GM21360 (cell line): Measurements from ENCODE around the gene PCSK4.
"Not testable (repeated sequence)": the region's sequence is repeated elsewhere in the genome, so short reads cannot be mapped to it uniquely, and the experiment has no call there.

ENCODE experiments used
- ATAC-seq: cut with Tn5 transposase; IDR thresholded peaks from one replicate; pipeline ENCODE4 v1.9.1; 2021; ENCODE audit warnings: mild to moderate bottlenecking, moderate library complexity; ENCODE audit not compliant: unreplicated experiment

PCSK4 gene

DNA sequence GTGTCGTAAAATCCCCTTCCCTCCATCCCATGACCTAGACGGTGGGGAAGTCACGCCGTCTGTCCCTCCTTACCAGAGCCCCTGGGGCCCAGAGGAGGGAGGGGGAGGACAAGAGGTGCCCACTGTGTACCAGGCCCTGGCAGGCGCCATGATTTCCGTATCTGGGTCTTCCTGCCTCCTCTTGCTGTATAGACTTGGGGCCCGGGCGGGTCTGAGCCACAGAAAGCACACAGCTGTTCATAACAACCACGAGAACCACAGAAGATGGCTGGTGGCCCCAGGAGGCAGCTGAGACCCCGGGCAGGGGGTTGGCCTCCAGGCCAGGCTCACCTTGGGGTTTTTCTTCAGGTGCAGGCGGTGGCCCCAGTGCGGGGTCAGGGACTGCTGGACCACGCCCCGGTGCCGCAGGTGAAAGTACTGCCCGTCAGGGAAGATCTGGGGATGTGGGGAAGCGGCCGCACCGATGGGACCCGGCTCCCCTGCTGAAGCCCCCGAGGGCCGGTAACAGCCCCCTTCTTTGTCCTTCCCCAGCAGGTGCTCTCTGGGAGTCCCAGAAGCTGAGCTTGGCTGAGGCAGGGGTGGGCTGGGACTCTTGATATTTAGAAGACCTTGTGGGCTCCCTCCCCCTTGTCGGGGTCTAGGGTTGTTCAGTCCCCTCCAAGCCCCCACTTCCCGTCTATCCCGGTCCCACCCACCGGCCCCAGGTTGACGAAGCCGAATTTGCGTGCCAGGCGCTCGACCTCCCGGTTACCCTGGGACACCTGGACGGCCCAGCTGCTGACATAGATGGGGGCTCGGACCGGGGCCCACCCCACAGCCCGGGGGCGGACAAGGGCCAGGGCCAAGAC, 463 bp downstream of the PCSK4 start:
- no peak for ATAC-seq

DNA sequence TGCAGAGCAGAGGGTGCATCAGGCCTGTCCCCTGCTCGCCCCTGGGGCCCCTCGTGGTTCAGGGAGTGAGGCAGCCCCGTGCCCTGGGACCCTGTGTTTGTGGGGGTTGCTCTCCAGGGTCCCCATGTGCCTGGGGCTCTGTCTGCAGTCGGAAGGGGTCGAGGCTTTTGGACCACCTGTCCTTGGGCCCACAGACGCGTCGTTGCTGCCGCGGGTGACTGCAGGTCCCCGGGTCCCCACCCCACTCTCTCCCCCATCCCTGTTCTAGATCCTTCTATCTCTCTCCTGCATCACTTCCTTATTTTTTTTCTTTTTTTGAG, 1.9 kb downstream of the PCSK4 start:
- ATAC-seq, result no peak

DNA sequence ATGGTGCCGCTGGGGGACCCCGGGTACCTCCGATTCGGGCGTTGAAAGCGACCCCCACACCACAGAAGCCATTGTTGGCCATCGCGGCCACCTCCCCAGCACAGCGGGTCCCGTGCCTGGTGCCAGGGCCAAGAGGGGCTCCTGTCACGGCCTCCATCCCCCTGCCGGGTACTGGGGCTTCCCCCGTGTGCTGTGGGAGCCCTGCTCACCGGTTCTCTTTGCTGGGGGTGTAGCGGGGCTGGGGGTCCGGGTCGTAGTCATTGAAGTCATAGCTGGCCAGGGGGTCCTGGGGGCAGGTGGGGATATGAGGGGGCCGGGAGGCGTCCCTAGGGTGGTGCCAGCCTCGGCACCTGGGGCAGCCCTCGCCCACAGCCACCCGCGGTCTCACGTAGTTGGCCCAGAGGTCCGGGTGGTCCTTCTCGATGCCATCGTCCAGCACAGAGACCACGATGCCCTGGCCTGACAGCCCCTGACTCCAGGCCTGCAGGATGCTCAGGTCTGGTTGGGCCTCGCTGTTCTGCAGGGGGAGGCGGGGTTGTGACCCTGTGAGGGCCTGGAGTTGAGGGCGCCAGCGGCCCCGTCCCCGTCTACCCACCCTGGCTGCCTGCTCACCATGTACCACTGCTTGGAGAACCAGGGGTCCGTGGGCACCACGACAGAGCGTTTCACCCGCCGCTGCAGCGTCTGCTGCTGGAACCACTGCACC, 2.4 kb downstream of the PCSK4 start:
- ATAC-seq, result no peak

- no peak for ATAC-seq
Observed at GRCh38 chr19:1486720-1487575, 3.2 kb downstream of the PCSK4 start.

DNA sequence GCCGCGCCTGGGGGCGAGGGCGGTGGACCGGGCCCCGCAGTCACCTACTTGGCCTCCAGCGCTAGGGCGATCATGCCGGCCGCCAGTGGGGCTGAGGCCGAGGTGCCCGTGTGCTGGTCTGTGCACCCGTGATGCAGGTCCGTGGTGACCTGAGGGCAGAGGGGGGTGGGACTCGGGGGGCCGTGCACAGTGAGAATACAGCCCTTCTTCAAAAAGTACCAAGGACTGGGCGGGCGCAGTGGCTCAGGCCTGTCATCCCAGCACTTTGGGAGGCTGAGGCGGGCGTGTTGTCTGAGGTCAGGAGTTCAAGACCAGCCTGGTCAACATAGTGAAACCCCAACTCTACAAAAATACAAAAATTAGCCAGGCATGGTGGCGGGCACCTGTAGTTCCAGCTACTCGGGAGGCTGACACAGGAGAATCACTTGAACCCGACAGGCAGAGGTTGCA, 6.1 kb downstream of the PCSK4 start:
- ATAC-seq, result no peak

- no peak for ATAC-seq
Observed at GRCh38 chr19:1483131-1483978, 6.8 kb downstream of the PCSK4 start.

DNA sequence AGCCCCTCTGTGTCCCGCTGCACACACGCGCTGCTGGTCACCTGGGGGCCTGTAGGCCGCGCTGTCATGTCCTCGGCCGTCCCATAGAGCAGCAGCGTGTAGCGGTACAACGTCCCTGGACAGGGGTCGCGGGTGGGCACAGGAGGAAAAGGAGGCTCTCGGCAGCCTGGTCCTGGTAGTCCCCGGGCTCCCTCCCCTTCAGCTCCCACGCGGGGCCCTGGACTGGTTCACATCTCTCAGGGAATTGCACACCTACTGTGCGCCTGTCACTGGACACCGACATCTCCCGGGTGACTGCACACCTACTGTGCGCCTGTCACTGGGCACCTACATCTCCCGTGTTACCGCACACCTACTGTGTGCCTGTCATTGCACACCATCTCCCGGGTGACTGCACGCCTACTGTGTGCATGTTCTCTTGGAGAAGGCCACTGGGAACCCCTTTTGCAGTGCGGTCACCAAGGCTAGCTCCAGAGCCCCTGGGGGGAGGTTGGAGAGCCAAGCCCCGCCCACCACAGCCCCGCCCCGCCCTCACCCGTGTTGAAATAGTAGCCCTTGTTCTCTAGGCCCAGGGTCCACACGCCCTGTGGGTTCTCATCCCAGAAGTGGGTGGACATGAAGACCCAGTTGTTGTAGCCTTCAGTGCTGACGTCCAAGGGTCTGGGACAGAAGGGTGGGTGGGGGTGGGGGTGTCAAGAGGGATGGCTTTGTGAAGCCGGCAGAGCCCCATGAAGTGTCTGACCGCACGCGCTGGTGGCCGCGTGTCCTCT, 7.6 kb downstream of the PCSK4 start:
- ATAC-seq, result no peak

DNA sequence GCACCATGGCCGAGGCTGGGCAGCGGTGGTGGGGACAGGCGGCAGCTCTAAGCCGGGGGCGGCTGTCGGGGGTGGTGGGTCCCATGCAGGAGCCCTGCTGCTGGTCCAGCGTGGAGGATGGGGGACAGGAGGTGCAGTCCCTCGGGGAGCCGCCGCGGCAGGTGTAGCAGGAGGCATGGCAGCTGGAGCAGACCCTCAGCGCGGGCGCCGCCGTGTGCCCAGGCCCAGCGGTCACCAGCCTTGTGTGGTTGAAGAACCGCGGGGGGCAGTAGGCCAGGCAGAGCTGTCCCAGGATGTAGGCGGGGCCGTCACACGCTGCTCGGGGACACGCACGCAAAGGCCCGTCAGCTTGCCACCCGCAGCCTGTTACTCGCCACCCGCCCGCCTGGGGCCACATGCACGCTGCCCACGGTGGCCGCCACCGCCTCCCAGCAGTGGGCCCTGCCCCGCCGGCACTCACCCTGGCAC, 8.2 kb downstream of the PCSK4 start:
- ATAC-seq, result no peak

DNA sequence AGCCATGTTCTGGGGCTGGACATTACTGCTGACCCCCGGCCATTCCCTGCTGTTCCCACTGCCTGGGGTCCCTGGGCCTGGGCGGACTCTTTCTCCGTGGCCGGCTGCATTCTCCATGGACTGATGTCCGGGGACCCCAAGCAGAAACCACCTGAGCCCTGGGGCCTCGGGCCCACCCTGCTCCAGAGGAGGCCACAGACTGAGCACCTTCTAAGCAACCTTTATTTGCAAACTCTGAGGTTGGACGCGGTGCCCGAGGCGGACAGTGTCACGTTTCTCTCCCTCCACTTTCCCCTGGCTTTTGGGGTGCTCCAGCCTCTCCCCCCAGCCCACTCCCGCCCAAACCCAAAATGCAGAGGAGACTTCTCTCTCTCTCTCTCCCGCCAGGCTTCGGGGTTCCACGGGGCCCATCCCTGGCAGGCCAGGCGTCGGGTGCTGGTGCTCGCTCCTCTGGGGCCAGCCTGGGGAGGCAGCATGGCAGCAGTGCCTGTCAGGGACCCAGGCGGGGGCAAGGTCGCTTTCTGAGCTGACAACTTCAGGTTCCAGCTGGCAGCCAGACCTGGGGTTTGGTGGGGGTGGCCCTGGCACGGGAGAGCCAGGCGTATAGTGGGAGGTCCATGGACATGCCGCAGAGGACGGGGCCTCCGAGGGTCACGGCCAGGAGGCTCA, 8.8 kb downstream of the PCSK4 start:
- ATAC-seq, result no peak

- ATAC-seq, result peak; percentile 74
Observed at GRCh38 chr19:1478934-1479707, 11.0 kb downstream of the PCSK4 start, which contains the start of gene C19orf25. C19orf25 (minus strand) TSS chr19:1479215; CDS start chr19:1478903, 312 bp downstream.

GRCh38 chr19:1477056-1477455, 13.1 kb downstream of the PCSK4 start:
- ATAC-seq, result not testable (repeated sequence)

DNA sequence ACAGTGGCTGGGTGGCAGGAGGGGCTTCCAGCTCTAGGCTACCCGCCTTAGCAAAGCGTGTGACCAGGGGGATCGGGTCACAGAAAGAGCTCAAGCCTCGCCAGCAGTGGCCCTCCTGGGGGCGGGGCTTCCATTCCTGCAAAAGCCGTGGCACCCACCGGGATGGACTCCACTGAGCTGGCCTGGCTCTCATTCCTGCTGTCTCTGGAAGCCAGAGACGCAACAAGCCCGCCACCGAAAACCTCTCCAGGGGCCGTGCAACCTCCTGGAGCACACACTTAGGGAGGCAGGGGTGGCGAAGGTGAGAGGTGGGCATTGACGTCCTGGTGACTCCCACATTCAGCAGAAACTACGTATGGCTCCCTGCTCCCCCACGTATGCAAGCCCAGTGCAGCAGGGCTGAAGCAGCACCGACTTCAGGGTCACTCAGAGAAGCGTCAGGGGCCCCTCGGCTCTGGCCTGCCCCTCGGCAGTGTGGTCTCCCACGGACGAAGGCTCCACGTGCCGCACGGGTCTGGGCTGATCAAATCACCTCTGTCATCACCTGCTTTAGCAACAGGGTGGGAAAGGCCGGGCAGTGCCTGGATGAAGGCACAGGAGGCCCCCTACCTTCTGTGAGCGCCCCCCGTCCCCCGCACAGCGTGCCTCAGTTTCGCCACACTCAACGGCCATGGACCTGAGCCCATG, 14.3 kb downstream of the PCSK4 start:
- ATAC-seq, result no peak

DNA sequence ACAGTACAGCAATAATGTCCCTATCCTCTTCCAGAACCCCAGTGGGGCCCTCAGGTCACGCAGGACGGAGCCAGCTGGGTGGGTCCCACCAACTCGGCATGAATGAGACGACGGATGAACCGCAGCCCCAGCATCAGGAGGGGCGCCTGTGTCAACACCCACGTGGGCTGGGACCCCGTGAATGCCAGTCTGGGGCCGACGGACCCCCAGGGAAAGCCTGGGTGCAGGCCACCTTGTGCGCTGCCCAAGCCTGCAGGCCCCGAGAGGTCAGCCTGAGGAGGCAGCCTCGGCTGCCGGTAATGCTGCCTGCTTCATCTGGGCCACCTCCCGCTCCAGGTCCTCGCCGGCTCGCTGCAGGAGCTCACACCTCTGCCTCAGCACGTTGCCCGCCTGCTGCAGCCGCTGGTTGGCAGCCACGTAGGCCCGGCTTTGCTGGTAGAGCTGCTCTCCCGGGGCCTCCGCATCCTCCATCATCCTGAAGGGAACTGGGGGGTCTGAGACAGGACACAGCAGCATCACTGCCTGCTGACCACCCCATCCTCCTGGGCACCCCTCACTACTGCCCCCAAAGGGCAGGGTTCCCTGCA, 15.3 kb downstream of the PCSK4 start:
- ATAC-seq, result no peak

- no peak for ATAC-seq
Observed at GRCh38 chr19:1474011-1474764, 16.0 kb downstream of the PCSK4 start.

GRCh38 chr19:1473085-1473851, 16.9 kb downstream of the PCSK4 start:
- ATAC-seq, result no peak
